Measurements from ENCODE around the gene GRID1.

GRID1 gene

DNA sequence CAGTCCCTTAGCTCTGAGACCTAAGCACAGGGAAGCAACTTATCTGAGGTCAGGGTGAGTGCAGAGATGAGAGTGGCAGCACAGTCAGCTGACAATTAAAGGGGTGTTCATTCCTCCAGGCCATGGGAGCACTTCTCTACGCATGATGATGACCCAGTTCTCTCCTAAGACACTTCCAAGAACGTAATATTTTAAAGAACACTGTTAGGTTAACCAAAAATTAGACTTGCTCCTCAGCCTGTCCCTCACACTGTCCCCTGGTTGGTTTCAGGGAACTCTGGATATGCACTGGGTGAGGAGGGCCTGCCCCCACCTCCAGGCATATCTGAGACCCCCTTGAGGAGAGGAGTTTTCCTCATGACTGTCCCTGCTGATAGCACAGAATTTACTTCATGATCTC, 767.5 kb downstream of the GRID1 start (continued):
- TF ChIP-seq ZNF426 (tag by site-specific recombination; IDR thresholded peaks at IDR 0.05), result no peak

DNA sequence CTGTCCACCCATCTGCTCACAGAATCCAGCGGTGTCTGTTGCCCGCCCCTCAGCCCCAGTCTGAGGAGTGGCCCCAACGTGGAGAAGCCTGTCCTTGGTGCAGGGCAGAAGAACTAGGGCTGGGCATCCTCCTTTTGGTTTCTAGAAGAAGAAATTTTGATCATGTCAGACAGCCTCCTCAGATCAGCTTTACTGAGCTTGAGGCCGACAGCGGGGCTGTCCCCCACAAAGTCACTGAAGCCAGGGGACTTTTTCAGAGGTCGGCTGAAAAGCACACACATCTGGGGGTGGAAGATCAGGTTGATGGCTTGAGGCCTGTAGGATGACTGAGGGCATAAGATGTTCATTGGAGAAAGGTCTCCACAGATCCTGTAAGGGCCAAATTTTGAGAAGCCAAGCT, 767.9 kb downstream of the GRID1 start:
- Histone ChIP-seq H3K4me3 (ENCODE audit: low read depth, low read length) (no peak overlapping the region), H3K27ac (ENCODE audit: extremely low read depth, low read depth, low read length) (no peak overlapping the region), H3K9me3 (ENCODE audit: control insufficient read depth, insufficient read depth, low read depth, low read length) (no peaks in the 10 kb centered on the region), H3K36me3 (ENCODE audit: control insufficient read depth in 2 of 2, insufficient read depth in 1 of 2, low read length in 2 of 2) (no peaks in the 10 kb centered on the region), H3K4me1 (ENCODE audit: control insufficient read depth, insufficient read depth, low read length) (no peaks in the 10 kb centered on the region)
- POLR2A ChIA-PET, result no interaction called here
- CTCF ChIA-PET, result interaction anchor here (0.6 kb wide), 1 partner anchor 14 kb away, joined by 3 read pairs; no protein-coding TSS in a partner anchor
- TF ChIP-seq, protein P1, sequence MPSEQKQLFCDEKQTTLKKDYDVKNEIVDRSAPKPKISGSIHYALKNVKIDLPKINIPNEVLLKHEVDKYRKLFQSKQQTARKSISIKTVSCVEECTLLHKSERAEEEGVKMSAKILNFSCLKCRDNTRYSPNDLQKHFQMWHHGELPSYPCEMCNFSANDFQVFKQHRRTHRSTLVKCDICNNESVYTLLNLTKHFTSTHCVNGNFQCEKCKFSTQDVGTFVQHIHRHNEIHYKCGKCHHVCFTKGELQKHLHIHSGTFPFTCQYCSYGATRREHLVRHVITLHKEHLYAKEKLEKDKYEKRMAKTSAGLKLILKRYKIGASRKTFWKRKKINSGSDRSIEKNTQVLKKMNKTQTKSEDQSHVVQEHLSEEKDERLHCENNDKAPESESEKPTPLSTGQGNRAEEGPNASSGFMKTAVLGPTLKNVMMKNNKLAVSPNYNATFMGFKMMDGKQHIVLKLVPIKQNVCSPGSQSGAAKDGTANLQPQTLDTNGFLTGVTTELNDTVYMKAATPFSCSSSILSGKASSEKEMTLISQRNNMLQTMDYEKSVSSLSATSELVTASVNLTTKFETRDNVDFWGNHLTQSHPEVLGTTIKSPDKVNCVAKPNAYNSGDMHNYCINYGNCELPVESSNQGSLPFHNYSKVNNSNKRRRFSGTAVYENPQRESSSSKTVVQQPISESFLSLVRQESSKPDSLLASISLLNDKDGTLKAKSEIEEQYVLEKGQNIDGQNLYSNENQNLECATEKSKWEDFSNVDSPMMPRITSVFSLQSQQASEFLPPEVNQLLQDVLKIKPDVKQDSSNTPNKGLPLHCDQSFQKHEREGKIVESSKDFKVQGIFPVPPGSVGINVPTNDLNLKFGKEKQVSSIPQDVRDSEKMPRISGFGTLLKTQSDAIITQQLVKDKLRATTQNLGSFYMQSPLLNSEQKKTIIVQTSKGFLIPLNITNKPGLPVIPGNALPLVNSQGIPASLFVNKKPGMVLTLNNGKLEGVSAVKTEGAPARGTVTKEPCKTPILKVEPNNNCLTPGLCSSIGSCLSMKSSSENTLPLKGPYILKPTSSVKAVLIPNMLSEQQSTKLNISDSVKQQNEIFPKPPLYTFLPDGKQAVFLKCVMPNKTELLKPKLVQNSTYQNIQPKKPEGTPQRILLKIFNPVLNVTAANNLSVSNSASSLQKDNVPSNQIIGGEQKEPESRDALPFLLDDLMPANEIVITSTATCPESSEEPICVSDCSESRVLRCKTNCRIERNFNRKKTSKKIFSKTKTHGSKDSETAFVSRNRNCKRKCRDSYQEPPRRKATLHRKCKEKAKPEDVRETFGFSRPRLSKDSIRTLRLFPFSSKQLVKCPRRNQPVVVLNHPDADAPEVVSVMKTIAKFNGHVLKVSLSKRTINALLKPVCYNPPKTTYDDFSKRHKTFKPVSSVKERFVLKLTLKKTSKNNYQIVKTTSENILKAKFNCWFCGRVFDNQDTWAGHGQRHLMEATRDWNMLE (tag by site-specific recombination; conservative IDR thresholded peaks at IDR 0.05; ENCODE audit: low read depth), result no peak
- TF ChIP-seq, protein P2, sequence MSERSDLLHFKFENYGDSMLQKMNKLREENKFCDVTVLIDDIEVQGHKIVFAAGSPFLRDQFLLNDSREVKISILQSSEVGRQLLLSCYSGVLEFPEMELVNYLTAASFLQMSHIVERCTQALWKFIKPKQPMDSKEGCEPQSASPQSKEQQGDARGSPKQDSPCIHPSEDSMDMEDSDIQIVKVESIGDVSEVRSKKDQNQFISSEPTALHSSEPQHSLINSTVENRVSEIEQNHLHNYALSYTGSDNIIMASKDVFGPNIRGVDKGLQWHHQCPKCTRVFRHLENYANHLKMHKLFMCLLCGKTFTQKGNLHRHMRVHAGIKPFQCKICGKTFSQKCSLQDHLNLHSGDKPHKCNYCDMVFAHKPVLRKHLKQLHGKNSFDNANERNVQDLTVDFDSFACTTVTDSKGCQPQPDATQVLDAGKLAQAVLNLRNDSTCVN (tag by site-specific recombination; optimal IDR thresholded peaks at IDR 0.05), result no peak
- TF ChIP-seq, protein P3, sequence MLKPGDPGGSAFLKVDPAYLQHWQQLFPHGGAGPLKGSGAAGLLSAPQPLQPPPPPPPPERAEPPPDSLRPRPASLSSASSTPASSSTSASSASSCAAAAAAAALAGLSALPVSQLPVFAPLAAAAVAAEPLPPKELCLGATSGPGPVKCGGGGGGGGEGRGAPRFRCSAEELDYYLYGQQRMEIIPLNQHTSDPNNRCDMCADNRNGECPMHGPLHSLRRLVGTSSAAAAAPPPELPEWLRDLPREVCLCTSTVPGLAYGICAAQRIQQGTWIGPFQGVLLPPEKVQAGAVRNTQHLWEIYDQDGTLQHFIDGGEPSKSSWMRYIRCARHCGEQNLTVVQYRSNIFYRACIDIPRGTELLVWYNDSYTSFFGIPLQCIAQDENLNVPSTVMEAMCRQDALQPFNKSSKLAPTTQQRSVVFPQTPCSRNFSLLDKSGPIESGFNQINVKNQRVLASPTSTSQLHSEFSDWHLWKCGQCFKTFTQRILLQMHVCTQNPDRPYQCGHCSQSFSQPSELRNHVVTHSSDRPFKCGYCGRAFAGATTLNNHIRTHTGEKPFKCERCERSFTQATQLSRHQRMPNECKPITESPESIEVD (tag by site-specific recombination; IDR thresholded peaks at IDR 0.05), result no peak
- TF ChIP-seq ZFP41 (tag by site-specific recombination; IDR thresholded peaks at IDR 0.05; ENCODE audit: borderline replicate concordance) (no peak), SALL2 (tag by site-specific recombination; IDR thresholded peaks at IDR 0.05; ENCODE audit: borderline replicate concordance) (no peak), ZNF155 (tag by site-specific recombination; IDR thresholded peaks at IDR 0.05) (no peak), ZNF146 (tag by site-specific recombination; IDR thresholded peaks at IDR 0.05) (no peak), ZFP69B (tag by site-specific recombination; IDR thresholded peaks at IDR 0.05) (no peak), ZNF561 (tag by site-specific recombination; IDR thresholded peaks at IDR 0.05; ENCODE audit: borderline replicate concordance) (no peak), ZBTB17 (tag by site-specific recombination; IDR thresholded peaks at IDR 0.05) (no peak), ZNF48 (tag by site-specific recombination; IDR thresholded peaks at IDR 0.05) (no peak), ZNF544 (tag by site-specific recombination; IDR thresholded peaks at IDR 0.05) (no peak)
- TF ChIP-seq, protein P4, sequence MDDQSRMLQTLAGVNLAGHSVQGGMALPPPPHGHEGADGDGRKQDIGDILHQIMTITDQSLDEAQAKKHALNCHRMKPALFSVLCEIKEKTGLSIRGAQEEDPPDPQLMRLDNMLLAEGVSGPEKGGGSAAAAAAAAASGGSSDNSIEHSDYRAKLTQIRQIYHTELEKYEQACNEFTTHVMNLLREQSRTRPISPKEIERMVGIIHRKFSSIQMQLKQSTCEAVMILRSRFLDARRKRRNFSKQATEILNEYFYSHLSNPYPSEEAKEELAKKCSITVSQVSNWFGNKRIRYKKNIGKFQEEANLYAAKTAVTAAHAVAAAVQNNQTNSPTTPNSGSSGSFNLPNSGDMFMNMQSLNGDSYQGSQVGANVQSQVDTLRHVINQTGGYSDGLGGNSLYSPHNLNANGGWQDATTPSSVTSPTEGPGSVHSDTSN (CRISPR knock-in tag; IDR thresholded peaks at IDR 0.05), result no peak
- TF ChIP-seq, protein P5, sequence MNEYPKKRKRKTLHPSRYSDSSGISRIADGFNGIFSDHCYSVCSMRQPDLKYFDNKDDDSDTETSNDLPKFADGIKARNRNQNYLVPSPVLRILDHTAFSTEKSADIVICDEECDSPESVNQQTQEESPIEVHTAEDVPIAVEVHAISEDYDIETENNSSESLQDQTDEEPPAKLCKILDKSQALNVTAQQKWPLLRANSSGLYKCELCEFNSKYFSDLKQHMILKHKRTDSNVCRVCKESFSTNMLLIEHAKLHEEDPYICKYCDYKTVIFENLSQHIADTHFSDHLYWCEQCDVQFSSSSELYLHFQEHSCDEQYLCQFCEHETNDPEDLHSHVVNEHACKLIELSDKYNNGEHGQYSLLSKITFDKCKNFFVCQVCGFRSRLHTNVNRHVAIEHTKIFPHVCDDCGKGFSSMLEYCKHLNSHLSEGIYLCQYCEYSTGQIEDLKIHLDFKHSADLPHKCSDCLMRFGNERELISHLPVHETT (tag by site-specific recombination; IDR thresholded peaks at IDR 0.05), result no peak
- TF ChIP-seq, protein P6, sequence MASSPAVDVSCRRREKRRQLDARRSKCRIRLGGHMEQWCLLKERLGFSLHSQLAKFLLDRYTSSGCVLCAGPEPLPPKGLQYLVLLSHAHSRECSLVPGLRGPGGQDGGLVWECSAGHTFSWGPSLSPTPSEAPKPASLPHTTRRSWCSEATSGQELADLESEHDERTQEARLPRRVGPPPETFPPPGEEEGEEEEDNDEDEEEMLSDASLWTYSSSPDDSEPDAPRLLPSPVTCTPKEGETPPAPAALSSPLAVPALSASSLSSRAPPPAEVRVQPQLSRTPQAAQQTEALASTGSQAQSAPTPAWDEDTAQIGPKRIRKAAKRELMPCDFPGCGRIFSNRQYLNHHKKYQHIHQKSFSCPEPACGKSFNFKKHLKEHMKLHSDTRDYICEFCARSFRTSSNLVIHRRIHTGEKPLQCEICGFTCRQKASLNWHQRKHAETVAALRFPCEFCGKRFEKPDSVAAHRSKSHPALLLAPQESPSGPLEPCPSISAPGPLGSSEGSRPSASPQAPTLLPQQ (tag by site-specific recombination; IDR thresholded peaks at IDR 0.05), result no peak
- TF ChIP-seq, protein P7, sequence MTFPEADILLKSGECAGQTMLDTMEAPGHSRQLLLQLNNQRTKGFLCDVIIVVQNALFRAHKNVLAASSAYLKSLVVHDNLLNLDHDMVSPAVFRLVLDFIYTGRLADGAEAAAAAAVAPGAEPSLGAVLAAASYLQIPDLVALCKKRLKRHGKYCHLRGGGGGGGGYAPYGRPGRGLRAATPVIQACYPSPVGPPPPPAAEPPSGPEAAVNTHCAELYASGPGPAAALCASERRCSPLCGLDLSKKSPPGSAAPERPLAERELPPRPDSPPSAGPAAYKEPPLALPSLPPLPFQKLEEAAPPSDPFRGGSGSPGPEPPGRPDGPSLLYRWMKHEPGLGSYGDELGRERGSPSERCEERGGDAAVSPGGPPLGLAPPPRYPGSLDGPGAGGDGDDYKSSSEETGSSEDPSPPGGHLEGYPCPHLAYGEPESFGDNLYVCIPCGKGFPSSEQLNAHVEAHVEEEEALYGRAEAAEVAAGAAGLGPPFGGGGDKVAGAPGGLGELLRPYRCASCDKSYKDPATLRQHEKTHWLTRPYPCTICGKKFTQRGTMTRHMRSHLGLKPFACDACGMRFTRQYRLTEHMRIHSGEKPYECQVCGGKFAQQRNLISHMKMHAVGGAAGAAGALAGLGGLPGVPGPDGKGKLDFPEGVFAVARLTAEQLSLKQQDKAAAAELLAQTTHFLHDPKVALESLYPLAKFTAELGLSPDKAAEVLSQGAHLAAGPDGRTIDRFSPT (tag by site-specific recombination; IDR thresholded peaks at IDR 0.05), result no peak
